Loucy (cell line): ENCODE results near the gene LTBP1.

ENCODE experiments used
- H2AFZ ChIP-seq: fragments of 200-600 bp; sonication (generic); 2 replicates; pipeline ENCODE4 v1.6.0; 2016; ENCODE audit warnings: antibody characterized with exemption, mild to moderate bottlenecking, low read length, moderate library complexity
- H3F3A ChIP-seq: fragments of 200-600 bp; 2 replicates; pipeline ENCODE4 v1.6.0; 2016; ENCODE audit warnings: antibody characterized with exemption, low read depth, mild to moderate bottlenecking
- H3K27me3 ChIP-seq: fragments of 200-600 bp; sonication (generic); 2 replicates; pipeline ENCODE4 v1.6.1; 2014; ENCODE audit warnings: low read length, mild to moderate bottlenecking; ENCODE audit not compliant: insufficient read depth, poor library complexity, severe bottlenecking
- H3K36me3 ChIP-seq: fragments of 200-600 bp; sonication (generic); 2 replicates; pipeline ENCODE4 v1.6.1; 2016; ENCODE audit warnings: low read length; ENCODE audit not compliant: insufficient read depth
- H3K4me1 ChIP-seq: fragments of 200-600 bp; sonication (generic); 2 replicates; pipeline ENCODE4 v1.5.1; 2014; ENCODE audit warnings: low read length, mild to moderate bottlenecking; ENCODE audit not compliant: insufficient read depth, poor library complexity, severe bottlenecking
- H3K4me2 ChIP-seq: fragments of 200-600 bp; sonication (generic); 2 replicates; pipeline ENCODE4 v1.6.0; 2014; ENCODE audit warnings: antibody characterized with exemption, low read length, low read depth, mild to moderate bottlenecking; ENCODE audit not compliant: poor library complexity, severe bottlenecking
- H3K4me3 ChIP-seq: fragments of 200-600 bp; sonication (generic); 2 replicates; pipeline ENCODE4 v1.5.1; 2014; ENCODE audit warnings: low read length, mild to moderate bottlenecking, mixed read lengths; ENCODE audit not compliant: poor library complexity, severe bottlenecking
- H3K79me2 ChIP-seq: fragments of 200-600 bp; sonication (generic); 2 replicates; pipeline ENCODE4 v1.6.1; 2014; ENCODE audit warnings: low read length; ENCODE audit not compliant: insufficient read depth
- H3K9ac ChIP-seq: fragments of 200-600 bp; sonication (generic); 2 replicates; pipeline ENCODE4 v1.6.0; 2014; ENCODE audit warnings: mild to moderate bottlenecking, low read depth, low read length, moderate library complexity; ENCODE audit not compliant: poor library complexity, severe bottlenecking
- H3K9me2 ChIP-seq: fragments of 200-600 bp; sonication (generic); replicated peaks from 2 replicates; pipeline ENCODE4 v1.6.1; 2016; ENCODE audit warnings: low read depth, low read length, mixed read lengths
- H3K9me3 ChIP-seq: fragments of 200-600 bp; sonication (generic); 2 replicates; pipeline ENCODE4 v1.6.1; 2014; ENCODE audit warnings: mild to moderate bottlenecking, antibody characterized with exemption, low read length, low read depth; ENCODE audit not compliant: insufficient read depth
- H4K20me1 ChIP-seq: fragments of 200-600 bp; sonication (generic); 2 replicates; pipeline ENCODE4 v1.6.0; 2014; ENCODE audit warnings: antibody characterized with exemption, low read length, mild to moderate bottlenecking; ENCODE audit not compliant: insufficient read depth, poor library complexity, severe bottlenecking
- CTCF ChIP-seq: fragments of 200-600 bp; sonication (generic); conservative IDR thresholded peaks from 2 replicates; pipeline ENCODE4 v1.5.1; 2014; ENCODE audit warnings: mild to moderate bottlenecking, antibody characterized with exemption, low read length
- EZH2phosphoT487 ChIP-seq: fragments of 200-600 bp; IDR thresholded peaks from 2 replicates; pipeline ENCODE4 v1.6.1; 2018; ENCODE audit warnings: antibody characterized with exemption, mild to moderate bottlenecking, moderate library complexity, borderline replicate concordance

The LTBP1 gene

GRCh38 chr2:33272001-33272400 is 325.2 kb downstream of the LTBP1 start:
- peaks cover 3% of the 10 kb centered on the region; the same call in 1 of the 2 replicates for H3K9me3 ChIP-seq
- no peaks in the 10 kb centered on the region for H3K27me3 ChIP-seq
- H2AFZ ChIP-seq = no peak overlapping the region
- H3K36me3 ChIP-seq = no peaks in the 10 kb centered on the region
- no peak overlapping the region for H3K4me2 ChIP-seq
- peaks cover 26% of the 10 kb centered on the region for H3K4me1 ChIP-seq
- H3K9me2 ChIP-seq = no peaks in the 10 kb centered on the region
- no peaks in the 10 kb centered on the region for H3F3A ChIP-seq
- TF ChIP-seq CTCF (no peak), EZH2phosphoT487 (no peak)
- H3K79me2 ChIP-seq = no peaks in the 10 kb centered on the region
- no peaks in the 10 kb centered on the region for H4K20me1 ChIP-seq
- no peak overlapping the region for H3K4me3 ChIP-seq
- H3K9ac ChIP-seq = no peak overlapping the region

- Histone ChIP-seq H3F3A (no peaks in the 10 kb centered on the region), H3K4me3 (no peak overlapping the region), H3K27me3 (no peaks in the 10 kb centered on the region), H3K9me3 (no peaks in the 10 kb centered on the region), H3K36me3 (no peaks in the 10 kb centered on the region; the same call in 1 of the 2 replicates), H3K4me2 (no peak overlapping the region), H2AFZ (no peak overlapping the region), H3K9ac (no peak overlapping the region), H3K79me2 (no peaks in the 10 kb centered on the region), H3K9me2 (no peaks in the 10 kb centered on the region), H3K4me1 (peaks cover 13% of the 10 kb centered on the region), H4K20me1 (no peaks in the 10 kb centered on the region)
- TF ChIP-seq CTCF (no peak), EZH2phosphoT487 (no peak)
Observed at GRCh38 chr2:33273479-33273878, 326.7 kb downstream of the LTBP1 start.

GRCh38 chr2:33274524-33274923 is 327.8 kb downstream of the LTBP1 start:
- no peaks in the 10 kb centered on the region for H3K79me2 ChIP-seq
- no peaks in the 10 kb centered on the region for H3K9me2 ChIP-seq
- H3K9ac ChIP-seq = no peak overlapping the region
- H3K4me1 ChIP-seq = peaks cover 8% of the 10 kb centered on the region
- H3F3A ChIP-seq = no peaks in the 10 kb centered on the region
- H2AFZ ChIP-seq = no peak overlapping the region
- no peaks in the 10 kb centered on the region for H4K20me1 ChIP-seq
- no peaks in the 10 kb centered on the region for H3K27me3 ChIP-seq
- no peak overlapping the region for H3K4me3 ChIP-seq
- no peaks in the 10 kb centered on the region for H3K9me3 ChIP-seq
- no peaks in the 10 kb centered on the region; the same call in 1 of the 2 replicates for H3K36me3 ChIP-seq
- TF ChIP-seq EZH2phosphoT487 = no peak
- no peak for TF ChIP-seq CTCF
- H3K4me2 ChIP-seq = no peak overlapping the region
